Endothelial cell of umbilical vein (primary cell): Measurements from ENCODE around the gene TRAF7. TPM values are rescaled to one million over a fixed set of nuclear protein-coding genes. Genes with fewer than 3 reads are reported as not detected.

Experiments used
- BruUV-seq: library from RNA; stranded (reverse); fragments of 400-500 nt; replicated peaks from 2 replicates; lab custom pipeline; 2021; lab: Mats Ljungman, UMichigan
- CTCF ChIA-PET: fragments of 300-600, 350-600 bp; sonication (Branson Sonifier 250); formaldehyde crosslinking; loops from one replicate; lab custom pipeline; 2021; ENCODE audit warnings: antibody characterized with exemption, inconsistent platforms; lab: Charles Lee
- POLR2A ChIA-PET: fragments of 300-600, 350-600 bp; sonication (Branson Sonifier 250); formaldehyde crosslinking; loops from one replicate; lab custom pipeline; 2021; ENCODE audit warnings: antibody characterized with exemption, inconsistent platforms; lab: Charles Lee
- DNase-seq: peaks from one replicate; pipeline ENCODE4 v3.0.0-alpha.2; 2011; ENCODE audit warnings: low read depth, low spot score
- FAIRE-seq: peaks from 2 replicates; lab custom pipeline; 2011; peaks lifted over from hg19 to GRCh38; lab: Jason Lieb, UNC
- H2AFZ ChIP-seq: 2 replicates; pipeline ENCODE4 v1.6.0; 2012; ENCODE audit warnings: low read depth, low read length, control low read depth, inconsistent platforms
- H3K27ac ChIP-seq: 2 replicates; pipeline ENCODE4 v1.5.1; 2011; ENCODE audit warnings: low read depth, mild to moderate bottlenecking, control low read depth, low read length, moderate library complexity; ENCODE audit not compliant: insufficient read depth
- H3K27me3 ChIP-seq, 2 experiments: 2 replicates each; pipeline versions ENCODE4 v1.6.0 to v1.6.1; 2011; ENCODE audit warnings: low read length in 2 of 2, mixed read lengths in 1 of 2; ENCODE audit not compliant: control insufficient read depth in 2 of 2, insufficient read depth in 2 of 2
- H3K36me3 ChIP-seq, 2 experiments: 2 replicates in 1 of 2; 3 replicates in 1 of 2; pipeline ENCODE4 v1.5.1; 2011; ENCODE audit warnings: low read length in 2 of 2, mild to moderate bottlenecking in 1 of 2, moderate library complexity in 1 of 2; ENCODE audit not compliant: control insufficient read depth in 2 of 2, insufficient read depth in 2 of 2; ENCODE audit errors: extremely low read depth in 1 of 2
- H3K4me1 ChIP-seq: 3 replicates; pipeline ENCODE4 v1.5.1; 2011; ENCODE audit warnings: mild to moderate bottlenecking, low read length; ENCODE audit not compliant: control insufficient read depth, insufficient read depth; ENCODE audit errors: extremely low read depth
- H3K4me2 ChIP-seq: 2 replicates; pipeline ENCODE4 v1.6.1; 2011; ENCODE audit warnings: low read length, control low read depth, mixed read lengths; ENCODE audit not compliant: insufficient read depth
- H3K4me3 ChIP-seq, 3 experiments: fragments of 200-600 bp in 1 of 3; sonication (generic), shearing (Covaris generic) in 1 of 3; replicated peaks in 1 of 3; 2 replicates each; pipeline ENCODE4 v1.5.1; 2011 to 2016; ENCODE audit warnings: control low read depth in 3 of 3, low read length in 3 of 3, mild to moderate bottlenecking in 2 of 3, inconsistent platforms in 1 of 3, low read depth in 1 of 3, moderate library complexity in 1 of 3; ENCODE audit not compliant: insufficient read depth in 1 of 3
- H3K79me2 ChIP-seq: 2 replicates; pipeline ENCODE4 v1.6.0; 2012; ENCODE audit warnings: low read length, inconsistent platforms; ENCODE audit not compliant: control insufficient read depth, insufficient read depth
- H3K9ac ChIP-seq: replicated peaks from 2 replicates; pipeline ENCODE3; 2011; ENCODE audit warnings: low read length, control low read depth; ENCODE audit not compliant: insufficient read depth; ENCODE audit errors: extremely low read depth
- H3K9me1 ChIP-seq: replicated peaks from 3 replicates; pipeline ENCODE4 v1.6.0; 2011; ENCODE audit warnings: mild to moderate bottlenecking, low read length; ENCODE audit not compliant: control insufficient read depth, insufficient read depth; ENCODE audit errors: extremely low read depth
- H3K9me3 ChIP-seq: replicated peaks from 2 replicates; pipeline ENCODE4 v1.5.1; 2012; ENCODE audit warnings: low read length, inconsistent platforms; ENCODE audit not compliant: control insufficient read depth, insufficient read depth
- H4K20me1 ChIP-seq: replicated peaks from 2 replicates; pipeline ENCODE3; 2011; ENCODE audit warnings: mild to moderate bottlenecking, low read length; ENCODE audit not compliant: control insufficient read depth, insufficient read depth; ENCODE audit errors: extremely low read depth
- EZH2 ChIP-seq: IDR thresholded peaks from 2 replicates; pipeline ENCODE4 v1.6.1; 2012; ENCODE audit warnings: borderline replicate concordance, low read depth, mild to moderate bottlenecking, moderate library complexity, low read length, inconsistent platforms; ENCODE audit not compliant: severe bottlenecking
- FOS ChIP-seq: IDR thresholded peaks from 2 replicates; pipeline ENCODE4 v1.6.1; 2011; ENCODE audit warnings: mild to moderate bottlenecking, low read length, moderate library complexity, borderline replicate concordance; ENCODE audit not compliant: insufficient read depth
- GATA2 ChIP-seq: IDR thresholded peaks from 2 replicates; pipeline ENCODE4 v1.7.0; 2011; ENCODE audit warnings: low read depth, mild to moderate bottlenecking, moderate library complexity, mixed read lengths, low read length; ENCODE audit not compliant: insufficient read length, insufficient read depth
- JUN ChIP-seq: IDR thresholded peaks from 2 replicates; pipeline ENCODE4 v1.6.1; 2011; ENCODE audit warnings: borderline replicate concordance, low read depth; ENCODE audit not compliant: insufficient read length, insufficient read depth
- MYC ChIP-seq: IDR thresholded peaks from one replicate; pipeline ENCODE4 v1.6.1; 2011; ENCODE audit warnings: mild to moderate bottlenecking, low read depth, low read length
- POLR2A ChIP-seq: IDR thresholded peaks from 2 replicates; pipeline ENCODE4 v1.6.1; 2012; ENCODE audit warnings: low read depth, mild to moderate bottlenecking, control low read depth, low read length
- POLR2AphosphoS5 ChIP-seq: IDR thresholded peaks from 2 replicates; pipeline ENCODE4 v1.6.1; 2012; ENCODE audit warnings: low read depth, mild to moderate bottlenecking, control low read depth, low read length, moderate library complexity; ENCODE audit not compliant: insufficient read depth
- dilution Hi-C: fragments of 300-500 bp; cut with MboI; formaldehyde crosslinking; loops from one replicate; pipeline ENCODE4 v1.15.0; 2019; ENCODE audit warnings: low sequenced_read_pairs; ENCODE audit not compliant: extremely low pct_ligation_motif_present
- intact Hi-C: fragments of 100-400 bp; cut with micrococcal nuclease; formaldehyde crosslinking; loops from one replicate; pipeline ENCODE4 v1.10.0; 2022
- polyA plus RNA-seq, 4 experiments: library from polyadenylated mRNA; depleted of rRNA in 3 of 4; stranded (reverse) in 3 of 4; unstranded in 1 of 4; fragments of >200 nt; gene quantifications; 2 replicates each; pipeline versions ENCODE4 v1.2.1 to v1.2.3, GENCODE V29; 2011 to 2012; ENCODE audit warnings: missing spikeins in 1 of 4
- total RNA-seq: library from RNA; stranded (reverse); gene quantifications from 2 replicates; pipeline ENCODE4 v1.2.3, GENCODE V29; 2021
- TF ChIP-seq, protein P1 (sequence below): IDR thresholded peaks from 2 replicates; pipeline ENCODE4 v1.6.1; 2011; ENCODE audit not compliant: insufficient read depth, insufficient read length

Gene TRAF7
- total and polyA plus RNA-seq, 2 donors (not counting 3 experiments of a cell fraction or from before 2014, with no cell fraction given) = 141 to 175 TPM

DNA sequence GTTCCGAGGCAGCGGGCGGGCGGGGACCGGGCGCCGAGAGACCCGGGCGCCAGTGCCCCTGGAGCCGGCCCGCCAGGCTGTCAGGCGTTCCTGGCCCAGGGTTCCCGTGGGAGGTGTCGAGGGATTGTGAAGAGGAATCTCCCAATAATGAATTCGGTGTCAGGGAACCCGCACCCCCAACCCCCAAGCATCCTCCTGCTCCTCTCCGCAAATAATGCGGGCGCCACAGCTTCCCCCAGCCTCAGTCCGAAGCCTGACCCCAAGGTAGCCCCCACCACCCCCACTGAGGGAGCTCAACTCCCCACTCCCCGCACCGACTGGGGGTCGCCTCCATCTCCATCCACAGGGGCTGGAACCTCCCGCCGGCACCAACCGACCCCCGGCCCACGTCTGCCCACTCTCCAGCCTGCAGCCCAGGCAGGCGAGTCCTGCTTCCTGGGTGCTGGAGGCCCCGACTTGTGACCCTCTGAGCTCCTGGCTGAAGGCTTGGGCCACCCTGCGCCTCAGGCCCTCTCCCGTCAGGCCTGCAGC lies 41.5 kb downstream of the TRAF7 start:
- no peak for TF ChIP-seq MYC
- no peak for TF ChIP-seq POLR2A
- no peak for TF ChIP-seq POLR2AphosphoS5
- no peak for TF ChIP-seq JUN
- TF ChIP-seq, protein P1, sequence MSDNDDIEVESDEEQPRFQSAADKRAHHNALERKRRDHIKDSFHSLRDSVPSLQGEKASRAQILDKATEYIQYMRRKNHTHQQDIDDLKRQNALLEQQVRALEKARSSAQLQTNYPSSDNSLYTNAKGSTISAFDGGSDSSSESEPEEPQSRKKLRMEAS = no peak
- peak; percentile 73 for TF ChIP-seq EZH2
- TF ChIP-seq GATA2 = no peak
- TF ChIP-seq FOS = no peak
- no peaks in the 10 kb centered on the region for H3K36me3 ChIP-seq
- H4K20me1 ChIP-seq = no peaks in the 10 kb centered on the region
- H3K4me2 ChIP-seq = no peak overlapping the region
- H3K9me3 ChIP-seq = no peaks in the 10 kb centered on the region
- intact Hi-C loops (loop anchor here (5.0 kb wide), 1 partner anchor 55 kb away; the partner anchor contains the start of gene ECI1), dilution Hi-C loops (no loop called here)
- no TSS peak for BruUV-seq
- H3K27me3 ChIP-seq = peaks cover 28 to 39% of the 10 kb centered on the region in 2 experiments
- no peaks in the 10 kb centered on the region for H3K79me2 ChIP-seq
- H3K9me1 ChIP-seq = no peaks in the 10 kb centered on the region
- H3K4me1 ChIP-seq = no peaks in the 10 kb centered on the region
- DNase-seq (no peak), FAIRE-seq (no peak)
- CTCF ChIA-PET = interaction anchor here (1.5 kb wide), 1 partner anchor 55 kb away, joined by 4 read pairs; the partner anchor contains the start of gene ECI1
- H3K27ac ChIP-seq = no peak overlapping the region
- peak overlapping the region in 1 of 3 experiments; percentile 15 for H3K4me3 ChIP-seq
- no peak overlapping the region for H3K9ac ChIP-seq
- H2AFZ ChIP-seq = no peak overlapping the region
- POLR2A ChIA-PET = no interaction called here
